HCT116 (cell line): ENCODE results near the gene CAGE1. TPM values are rescaled to one million over a fixed set of nuclear protein-coding genes. Genes with fewer than 3 reads are reported as not detected.

Experiments used
- ATAC-seq: fragments of 200-7000 bp; cut with Tn5 transposase; 2 replicates; pipeline ENCODE4 v1.9.1; 2020; ENCODE audit warnings: mild to moderate bottlenecking, moderate library complexity
- BruUV-seq: library from RNA; stranded (reverse); fragments of 400-500 nt; replicated peaks from 2 replicates; lab custom pipeline; 2021; lab: Mats Ljungman, UMichigan
- CTCF ChIA-PET: fragments of 300-600 bp; sonication (Branson Sonifier 250); formaldehyde crosslinking; loops from one replicate; lab custom pipeline; 2021; ENCODE audit warnings: antibody characterized with exemption; lab: Charles Lee
- POLR2A ChIA-PET: fragments of 300-600, 350-600 bp; sonication (Branson Sonifier 250); formaldehyde crosslinking; loops from one replicate; lab custom pipeline; 2021; ENCODE audit warnings: antibody characterized with exemption; lab: Charles Lee
- RAD21 ChIA-PET, 2 experiments: fragments of 300-600 bp; sonication (Branson Sonifier 250); formaldehyde crosslinking; loops; one replicate each; lab custom pipeline; 2023; ENCODE audit warnings: low total read pairs in 2 of 2; ENCODE audit not compliant: uncharacterized antibody in 2 of 2, unreplicated experiment in 2 of 2, low non-redundant PET in 1 of 2; lab: Charles Lee
- DNase-seq: peaks from one replicate; pipeline ENCODE4 v3.0.0-alpha.2; 2010; ENCODE audit warnings: low read depth, low spot score
- H2AFZ ChIP-seq: fragments of 200-600 bp; shearing (Covaris generic), sonication (generic); 2 replicates; pipeline ENCODE4 v1.6.1; 2017; ENCODE audit warnings: low read depth, mixed run types, mixed read lengths, antibody characterized with exemption, low read length; ENCODE audit not compliant: poor library complexity, severe bottlenecking
- H3K27ac ChIP-seq: 2 replicates; pipeline ENCODE4 v1.5.1; 2012; ENCODE audit warnings: low read depth, low read length
- H3K27me3 ChIP-seq: fragments of 200-600 bp; sonication (generic); 2 replicates; pipeline ENCODE4 v1.6.1; 2016; ENCODE audit warnings: mixed run types, low read length, mixed read lengths; ENCODE audit not compliant: insufficient read depth
- H3K36me3 ChIP-seq, 2 experiments: fragments of 200-500 bp in 1 of 2; fragments of 200-600 bp in 1 of 2; sonication (Bioruptor generic) in 1 of 2; sonication (generic) in 1 of 2; 2 replicates each; pipeline versions ENCODE4 v1.5.1 to v1.6.1; 2014 to 2016; ENCODE audit warnings: low read length in 2 of 2, inconsistent platforms in 1 of 2, mixed read lengths in 1 of 2, mixed run types in 1 of 2; ENCODE audit not compliant: insufficient read depth in 2 of 2, control insufficient read depth in 1 of 2
- H3K4me1 ChIP-seq, 2 experiments: fragments of 200-600 bp in 1 of 2; sonication (generic) in 1 of 2; 2 replicates each; pipeline versions ENCODE4 v1.5.1 to v1.6.1; 2012 to 2017; ENCODE audit warnings: low read length in 2 of 2, inconsistent platforms in 1 of 2, mild to moderate bottlenecking in 1 of 2, mixed read lengths in 1 of 2, mixed run types in 1 of 2, moderate library complexity in 1 of 2; ENCODE audit not compliant: insufficient read depth in 2 of 2, control insufficient read depth in 1 of 2
- H3K4me2 ChIP-seq: fragments of 200-600 bp; sonication (generic); 2 replicates; pipeline ENCODE4 v1.6.1; 2017; ENCODE audit warnings: mixed run types, low read length, mixed read lengths
- H3K4me3 ChIP-seq, 2 experiments: fragments of 200-600 bp in 1 of 2; sonication (generic) in 1 of 2; replicated peaks in 1 of 2; 2 replicates each; pipeline ENCODE4 v1.5.1; 2011 to 2016; ENCODE audit warnings: low read length in 2 of 2, control low read depth in 1 of 2, low read depth in 1 of 2, mild to moderate bottlenecking in 1 of 2, mixed read lengths in 1 of 2, mixed run types in 1 of 2
- H3K79me2 ChIP-seq: fragments of 200-600 bp; sonication (generic); 2 replicates; pipeline ENCODE4 v1.6.1; 2017; ENCODE audit warnings: mild to moderate bottlenecking, mixed run types, low read length, moderate library complexity, mixed read lengths; ENCODE audit not compliant: insufficient read depth
- H3K9ac ChIP-seq: fragments of 200-600 bp; sonication (generic); 2 replicates; pipeline ENCODE4 v1.6.1; 2016; ENCODE audit warnings: low read length, mixed read lengths
- H3K9me2 ChIP-seq: fragments of 200-600 bp; sonication (generic), shearing (Covaris generic); 2 replicates; pipeline ENCODE4 v1.6.1; 2017; ENCODE audit warnings: mixed run types, mild to moderate bottlenecking, moderate library complexity; ENCODE audit not compliant: insufficient read depth
- H3K9me3 ChIP-seq, 2 experiments: fragments of 200-500 bp in 1 of 2; fragments of 200-600 bp in 1 of 2; sonication (Bioruptor generic) in 1 of 2; sonication (generic) in 1 of 2; 2 replicates each; pipeline ENCODE4 v1.6.1; 2014 to 2017; ENCODE audit warnings: low read length in 2 of 2, mixed read lengths in 2 of 2, inconsistent platforms in 1 of 2, low read depth in 1 of 2, mild to moderate bottlenecking in 1 of 2, mixed run types in 1 of 2, moderate library complexity in 1 of 2; ENCODE audit not compliant: control insufficient read depth in 1 of 2, insufficient read depth in 1 of 2
- H4K20me1 ChIP-seq: fragments of 200-600 bp; sonication (generic), shearing (Covaris generic); 2 replicates; pipeline ENCODE4 v1.6.1; 2017; ENCODE audit warnings: mixed run types, mild to moderate bottlenecking, moderate library complexity; ENCODE audit not compliant: insufficient read depth
- CBX3 ChIP-seq: IDR thresholded peaks from 2 replicates; pipeline ENCODE4 v1.6.1; 2012; ENCODE audit warnings: low read depth
- ELF1 ChIP-seq: IDR thresholded peaks from 2 replicates; pipeline ENCODE4 v1.6.1; 2012; ENCODE audit warnings: low read depth, borderline replicate concordance
- JUND ChIP-seq: IDR thresholded peaks from 2 replicates; pipeline ENCODE4 v1.6.1; 2012
- RAD21 ChIP-seq: IDR thresholded peaks from 2 replicates; pipeline ENCODE4 v1.6.1; 2012; ENCODE audit warnings: low read depth, mild to moderate bottlenecking
- SP1 ChIP-seq: IDR thresholded peaks from 2 replicates; pipeline ENCODE4 v1.6.1; 2012; ENCODE audit warnings: low read depth
- YY1 ChIP-seq: IDR thresholded peaks from 2 replicates; pipeline ENCODE4 v1.6.1; 2011; ENCODE audit warnings: low read length, low read depth, moderate library complexity, mild to moderate bottlenecking; ENCODE audit not compliant: insufficient replicate concordance; ENCODE audit errors: extremely low read depth
- ZFX ChIP-seq: fragments of 450-650 bp; IDR thresholded peaks from 2 replicates; pipeline ENCODE4 v1.6.1; 2017
- intact Hi-C: fragments of 100-400 bp; cut with micrococcal nuclease; formaldehyde crosslinking; loops from 2 replicates; pipeline ENCODE4 v1.10.0; 2022
- total RNA-seq: library from RNA; stranded (reverse); gene quantifications from one replicate; pipeline ENCODE4 v1.2.1, GENCODE V29; 2021; ENCODE audit not compliant: unreplicated experiment
- TF ChIP-seq, protein P1 (sequence below): IDR thresholded peaks from 2 replicates; pipeline ENCODE4 v1.6.1; 2011; ENCODE audit warnings: mild to moderate bottlenecking, low read length, moderate library complexity; ENCODE audit not compliant: insufficient replicate concordance; ENCODE audit errors: extremely low read depth
- TF ChIP-seq, protein P2 (sequence below), 3 experiments: fragments of 200-600 bp in 1 of 3; sonication (generic) in 1 of 3; IDR thresholded peaks in 2 of 3; conservative IDR thresholded peaks in 1 of 3; 2 replicates each; pipeline ENCODE4 v1.5.1; 2012 to 2017; ENCODE audit warnings: low read depth in 2 of 3, low read length in 2 of 3, antibody characterized with exemption in 1 of 3, borderline replicate concordance in 1 of 3, control low read depth in 1 of 3, mild to moderate bottlenecking in 1 of 3, mixed read lengths in 1 of 3, mixed run types in 1 of 3, moderate library complexity in 1 of 3; ENCODE audit not compliant: insufficient read depth in 1 of 3

CAGE1 gene
- total RNA-seq, 1 experiment from 2014 or later, result 0.20 TPM

GRCh38 chr6:7307533-7307932 lies 82.0 kb downstream of the CAGE1 start:
- Histone ChIP-seq H3K9me2 (no peaks in the 10 kb centered on the region), H4K20me1 (peaks cover 5% of the 10 kb centered on the region; the same call in 1 of the 2 replicates), H3K4me3 (no peak overlapping the region), H3K4me2 (no peak overlapping the region), H3K79me2 (peaks cover 99% of the 10 kb centered on the region), H3K27ac (no peak overlapping the region), H3K4me1 (peaks cover 10 to 13% of the 10 kb centered on the region in 2 experiments; a peak in 3 of 4 replicates), H3K9ac (no peak overlapping the region), H3K27me3 (no peaks in the 10 kb centered on the region), H3K36me3 (peaks cover 40 to 58% of the 10 kb centered on the region in 2 experiments), H3K9me3 (no peaks in the 10 kb centered on the region), H2AFZ (no peak overlapping the region)
- intact Hi-C loops, result no loop called here
- ATAC-seq (no peak), DNase-seq (no peak)
- BruUV-seq, result no TSS peak
- ChIA-PET CTCF (interaction anchor here (1.3 kb wide), 1 partner anchor 633 kb away, joined by 3 read pairs; no protein-coding TSS in a partner anchor), RAD21 (no interaction called here), POLR2A (no interaction called here)
- TF ChIP-seq, protein P1, sequence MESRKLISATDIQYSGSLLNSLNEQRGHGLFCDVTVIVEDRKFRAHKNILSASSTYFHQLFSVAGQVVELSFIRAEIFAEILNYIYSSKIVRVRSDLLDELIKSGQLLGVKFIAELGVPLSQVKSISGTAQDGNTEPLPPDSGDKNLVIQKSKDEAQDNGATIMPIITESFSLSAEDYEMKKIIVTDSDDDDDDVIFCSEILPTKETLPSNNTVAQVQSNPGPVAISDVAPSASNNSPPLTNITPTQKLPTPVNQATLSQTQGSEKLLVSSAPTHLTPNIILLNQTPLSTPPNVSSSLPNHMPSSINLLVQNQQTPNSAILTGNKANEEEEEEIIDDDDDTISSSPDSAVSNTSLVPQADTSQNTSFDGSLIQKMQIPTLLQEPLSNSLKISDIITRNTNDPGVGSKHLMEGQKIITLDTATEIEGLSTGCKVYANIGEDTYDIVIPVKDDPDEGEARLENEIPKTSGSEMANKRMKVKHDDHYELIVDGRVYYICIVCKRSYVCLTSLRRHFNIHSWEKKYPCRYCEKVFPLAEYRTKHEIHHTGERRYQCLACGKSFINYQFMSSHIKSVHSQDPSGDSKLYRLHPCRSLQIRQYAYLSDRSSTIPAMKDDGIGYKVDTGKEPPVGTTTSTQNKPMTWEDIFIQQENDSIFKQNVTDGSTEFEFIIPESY, result no peak
- TF ChIP-seq, protein P2, sequence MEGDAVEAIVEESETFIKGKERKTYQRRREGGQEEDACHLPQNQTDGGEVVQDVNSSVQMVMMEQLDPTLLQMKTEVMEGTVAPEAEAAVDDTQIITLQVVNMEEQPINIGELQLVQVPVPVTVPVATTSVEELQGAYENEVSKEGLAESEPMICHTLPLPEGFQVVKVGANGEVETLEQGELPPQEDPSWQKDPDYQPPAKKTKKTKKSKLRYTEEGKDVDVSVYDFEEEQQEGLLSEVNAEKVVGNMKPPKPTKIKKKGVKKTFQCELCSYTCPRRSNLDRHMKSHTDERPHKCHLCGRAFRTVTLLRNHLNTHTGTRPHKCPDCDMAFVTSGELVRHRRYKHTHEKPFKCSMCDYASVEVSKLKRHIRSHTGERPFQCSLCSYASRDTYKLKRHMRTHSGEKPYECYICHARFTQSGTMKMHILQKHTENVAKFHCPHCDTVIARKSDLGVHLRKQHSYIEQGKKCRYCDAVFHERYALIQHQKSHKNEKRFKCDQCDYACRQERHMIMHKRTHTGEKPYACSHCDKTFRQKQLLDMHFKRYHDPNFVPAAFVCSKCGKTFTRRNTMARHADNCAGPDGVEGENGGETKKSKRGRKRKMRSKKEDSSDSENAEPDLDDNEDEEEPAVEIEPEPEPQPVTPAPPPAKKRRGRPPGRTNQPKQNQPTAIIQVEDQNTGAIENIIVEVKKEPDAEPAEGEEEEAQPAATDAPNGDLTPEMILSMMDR (IDR thresholded peaks at IDR 0.05 in 2 of 3, conservative IDR thresholded peaks at IDR 0.05 in 1 of 3; ENCODE audit: borderline replicate concordance in 1 of 3, insufficient read depth in 1 of 3, low read depth in 2 of 3, low read length in 2 of 3), result no peak
- TF ChIP-seq SP1 (no peak), ZFX (no peak), JUND (no peak), RAD21 (no peak), YY1 (no peak), ELF1 (no peak), CBX3 (no peak)
